Measurements from ENCODE around the gene SYCP3.

SYCP3 gene

GRCh38 chr12:101738920-101739665 is at the start of gene SYCP3:
TSS of gene SYCP3 (minus strand) at chr12:101739462. CDS start at chr12:101737935, 1,527 bp downstream.
- H3K27me3 ChIP-seq = no peaks in the 10 kb centered on the region
- H3K27ac ChIP-seq = no peak within 1 kb of the TSS
- no peak within 1 kb of the TSS for H3K4me3 ChIP-seq (ENCODE audit: low read depth in 1 of 2, low read length in 1 of 2)
- no peaks in the 10 kb centered on the region for H3K4me1 ChIP-seq (ENCODE audit: control insufficient read depth in 1 of 2, insufficient read depth in 1 of 2, low read depth in 1 of 2, low read length in 1 of 2)
- TF ChIP-seq CTCF (IDR thresholded peaks at IDR 0.05) = no peak
- H3K36me3 ChIP-seq = peaks cover 83% of the 10 kb centered on the region
- H3K9me3 ChIP-seq = no peaks in the 10 kb centered on the region

GRCh38 chr12:101785671-101786070 is 46.4 kb upstream of the SYCP3 start:
- peaks cover 40% of the 10 kb centered on the region for H3K36me3 ChIP-seq

GRCh38 chr12:101784376-101784775 is 45.1 kb upstream of the SYCP3 start:
- H3K4me3 ChIP-seq (ENCODE audit: low read depth in 1 of 2, low read length in 1 of 2) = no peak overlapping the region
- no peak for TF ChIP-seq CTCF (IDR thresholded peaks at IDR 0.05)
- no peaks in the 10 kb centered on the region for H3K9me3 ChIP-seq
- H3K4me1 ChIP-seq (ENCODE audit: control insufficient read depth in 1 of 2, insufficient read depth in 1 of 2, low read depth in 1 of 2, low read length in 1 of 2) = peaks cover 9 to 14% of the 10 kb centered on the region in 2 experiments
- no peak overlapping the region for H3K27ac ChIP-seq
- H3K36me3 ChIP-seq = peaks cover 34% of the 10 kb centered on the region
- no peaks in the 10 kb centered on the region for H3K27me3 ChIP-seq

More at GRCh38 chr12:101785671-101786070, 46.4 kb upstream of the SYCP3 start:
- Histone ChIP-seq H3K9me3 (no peaks in the 10 kb centered on the region), H3K4me1 (ENCODE audit: control insufficient read depth in 1 of 2, insufficient read depth in 1 of 2, low read depth in 1 of 2, low read length in 1 of 2) (peaks cover 3 to 5% of the 10 kb centered on the region in 2 experiments), H3K27me3 (no peaks in the 10 kb centered on the region), H3K27ac (no peak overlapping the region), H3K4me3 (ENCODE audit: low read depth in 1 of 2, low read length in 1 of 2) (no peak overlapping the region)
- no peak for TF ChIP-seq CTCF (IDR thresholded peaks at IDR 0.05)

GRCh38 chr12:101783838-101784237 is 44.6 kb upstream of the SYCP3 start:
- Histone ChIP-seq H3K36me3 (peaks cover 29% of the 10 kb centered on the region), H3K9me3 (no peaks in the 10 kb centered on the region), H3K4me1 (ENCODE audit: control insufficient read depth in 1 of 2, insufficient read depth in 1 of 2, low read depth in 1 of 2, low read length in 1 of 2) (peaks cover 9 to 14% of the 10 kb centered on the region in 2 experiments), H3K4me3 (ENCODE audit: low read depth in 1 of 2, low read length in 1 of 2) (no peak overlapping the region), H3K27me3 (no peaks in the 10 kb centered on the region), H3K27ac (no peak overlapping the region)
- no peak for TF ChIP-seq CTCF (IDR thresholded peaks at IDR 0.05)

- H3K4me1 ChIP-seq (ENCODE audit: control insufficient read depth in 1 of 2, insufficient read depth in 1 of 2, low read depth in 1 of 2, low read length in 1 of 2) = peaks cover 9 to 14% of the 10 kb centered on the region in 2 experiments
- H3K27ac ChIP-seq = no peak overlapping the region
- H3K36me3 ChIP-seq = peaks cover 27% of the 10 kb centered on the region
- no peaks in the 10 kb centered on the region for H3K27me3 ChIP-seq
- no peak for TF ChIP-seq CTCF (IDR thresholded peaks at IDR 0.05)
- H3K4me3 ChIP-seq (ENCODE audit: low read depth in 1 of 2, low read length in 1 of 2) = no peak overlapping the region
- no peaks in the 10 kb centered on the region for H3K9me3 ChIP-seq
Measured at GRCh38 chr12:101783150-101783549, 43.9 kb upstream of the SYCP3 start.

Measured in neutrophil (primary cell).